Measurements from ENCODE around the gene SOAT1. TPM values are rescaled to one million over a fixed set of nuclear protein-coding genes. Genes with fewer than 3 reads are reported as not detected.
A peak's percentile ranks its signal among the peaks of the same experiment; 100 is the strongest.

SOAT1 gene
- total and polyA plus RNA-seq, 2 experiments from 2014 or later, result 20.8 to 28.9 TPM

GRCh38 chr1:179303200-179303785 lies 9.7 kb downstream of the SOAT1 start:
- H3K79me2 ChIP-seq, result peaks cover 68% of the 10 kb centered on the region
- H3K4me1 ChIP-seq (ENCODE audit: insufficient read depth), result no peaks in the 10 kb centered on the region
- TF ChIP-seq EZH2phosphoT487 (IDR thresholded peaks at IDR 0.05; ENCODE audit: low read depth, severe bottlenecking, unreplicated experiment) (no peak), CTCF (IDR thresholded peaks at IDR 0.05; ENCODE audit: poor library complexity) (no peak), EZH2 (IDR thresholded peaks at IDR 0.05; ENCODE audit: borderline replicate concordance) (no peak)

GRCh38 chr1:179305450-179305849 lies 11.9 kb downstream of the SOAT1 start:
- Histone ChIP-seq H3K9me2 (replicated peaks; ENCODE audit: insufficient read depth) (no peaks in the 10 kb centered on the region), H3K4me1 (ENCODE audit: insufficient read depth) (no peaks in the 10 kb centered on the region), H3K27me3 (no peaks in the 10 kb centered on the region), H2AFZ (no peak overlapping the region), H3K9me3 (ENCODE audit: low read depth) (no peaks in the 10 kb centered on the region), H3K27ac (no peak overlapping the region), H4K20me1 (ENCODE audit: insufficient read depth, poor library complexity, severe bottlenecking) (no peaks in the 10 kb centered on the region), H3K79me2 (peaks cover 49% of the 10 kb centered on the region), H3K36me3 (replicated peaks; ENCODE audit: insufficient read depth, low read depth) (no peaks in the 10 kb centered on the region), H3K4me2 (no peak overlapping the region), H3K4me3 (no peak overlapping the region)
- TF ChIP-seq EZH2 (IDR thresholded peaks at IDR 0.05; ENCODE audit: borderline replicate concordance) (no peak), EZH2phosphoT487 (IDR thresholded peaks at IDR 0.05; ENCODE audit: low read depth, severe bottlenecking, unreplicated experiment) (no peak), CTCF (IDR thresholded peaks at IDR 0.05; ENCODE audit: poor library complexity) (no peak)
- no peak for DNase-seq (ENCODE audit: low spot score)
- WGBS (ENCODE audit: low lambda C conversion rate, missing lambda C conversion rate), result 79% methylated on average over 1 of the region's 1 CpG

More at GRCh38 chr1:179303200-179303785, 9.7 kb downstream of the SOAT1 start:
- Histone ChIP-seq H3K9me3 (ENCODE audit: low read depth) (no peaks in the 10 kb centered on the region), H3K4me3 (no peak overlapping the region), H3K27me3 (no peaks in the 10 kb centered on the region), H3K27ac (no peak overlapping the region), H2AFZ (no peak overlapping the region), H3K4me2 (no peak overlapping the region), H3K36me3 (replicated peaks; ENCODE audit: insufficient read depth, low read depth) (no peaks in the 10 kb centered on the region), H3K9me2 (replicated peaks; ENCODE audit: insufficient read depth) (no peaks in the 10 kb centered on the region), H4K20me1 (ENCODE audit: insufficient read depth, poor library complexity, severe bottlenecking) (peaks cover 3% of the 10 kb centered on the region)
- 69% methylated on average over 3 of the region's 3 CpGs for WGBS (ENCODE audit: low lambda C conversion rate, missing lambda C conversion rate)
- no peak for DNase-seq (ENCODE audit: low spot score)

GRCh38 chr1:179310291-179310690 lies 16.7 kb downstream of the SOAT1 start:
- Histone ChIP-seq H2AFZ (no peak overlapping the region), H3K27me3 (no peaks in the 10 kb centered on the region), H3K36me3 (replicated peaks; ENCODE audit: insufficient read depth, low read depth) (no peaks in the 10 kb centered on the region), H3K4me1 (ENCODE audit: insufficient read depth) (no peaks in the 10 kb centered on the region), H3K4me3 (no peak overlapping the region), H3K9me2 (replicated peaks; ENCODE audit: insufficient read depth) (no peaks in the 10 kb centered on the region), H4K20me1 (ENCODE audit: insufficient read depth, poor library complexity, severe bottlenecking) (no peaks in the 10 kb centered on the region), H3K27ac (peak overlapping the region; percentile 56), H3K79me2 (peaks cover 21% of the 10 kb centered on the region), H3K9me3 (ENCODE audit: low read depth) (no peaks in the 10 kb centered on the region), H3K4me2 (no peak overlapping the region)
- 70% methylated on average over 3 of the region's 3 CpGs for WGBS (ENCODE audit: low lambda C conversion rate, missing lambda C conversion rate)
- DNase-seq (ENCODE audit: low spot score), result no peak
- TF ChIP-seq CTCF (IDR thresholded peaks at IDR 0.05; ENCODE audit: poor library complexity) (no peak), EZH2 (IDR thresholded peaks at IDR 0.05; ENCODE audit: borderline replicate concordance) (no peak), EZH2phosphoT487 (IDR thresholded peaks at IDR 0.05; ENCODE audit: low read depth, severe bottlenecking, unreplicated experiment) (no peak)

All from hepatocyte (in vitro differentiated cells).